Measurements from ENCODE around the gene TAF11L3.
"Not testable (repeated sequence)": the region's sequence is repeated elsewhere in the genome, so short reads cannot be mapped to it uniquely, and the experiment has no call there.

TAF11L3 gene

GRCh38 chr5:17492770-17493169 lies 25.4 kb upstream of the TAF11L3 start:
- Histone ChIP-seq H3K27me3 (ENCODE audit: control insufficient read depth in 5 of 5, insufficient read depth in 4 of 5, low read length in 5 of 5) (no peaks in the 10 kb centered on the region), H3K4me3 (ENCODE audit: low read depth in 1 of 5, low read length in 5 of 5) (no peak overlapping the region), H3K36me3 (ENCODE audit: control insufficient read depth in 5 of 5, insufficient read depth in 5 of 5, low read length in 5 of 5) (no peaks in the 10 kb centered on the region), H3K27ac (ENCODE audit: low read depth, low read length) (no peak overlapping the region), H3K9ac (ENCODE audit: low read length in 5 of 5) (no peak overlapping the region), H3K4me1 (ENCODE audit: control insufficient read depth in 5 of 5, insufficient read depth in 5 of 5, low read length in 5 of 5) (no peaks in the 10 kb centered on the region), H3K9me3 (ENCODE audit: control insufficient read depth in 5 of 5, low read length in 5 of 5) (peaks cover 0 to 6% (median 3%) of the 10 kb centered on the region in 5 donors)

GRCh38 chr5:17497446-17497845 lies 20.7 kb upstream of the TAF11L3 start:
- Histone ChIP-seq H3K9me3 (ENCODE audit: control insufficient read depth in 5 of 5, low read length in 5 of 5) (peaks cover 0 to 6% (median 3%) of the 10 kb centered on the region in 5 donors), H3K36me3 (ENCODE audit: control insufficient read depth in 5 of 5, insufficient read depth in 5 of 5, low read length in 5 of 5) (no peaks in the 10 kb centered on the region), H3K4me1 (ENCODE audit: control insufficient read depth in 5 of 5, insufficient read depth in 5 of 5, low read length in 5 of 5) (no peaks in the 10 kb centered on the region), H3K9ac (ENCODE audit: low read length in 5 of 5) (no peak overlapping the region), H3K4me3 (ENCODE audit: low read depth in 1 of 5, low read length in 5 of 5) (no peak overlapping the region), H3K27me3 (ENCODE audit: control insufficient read depth in 5 of 5, insufficient read depth in 4 of 5, low read length in 5 of 5) (no peaks in the 10 kb centered on the region), H3K27ac (ENCODE audit: low read depth, low read length) (no peak overlapping the region)

GRCh38 chr5:17497931-17498330 lies 20.2 kb upstream of the TAF11L3 start, which contains the start of gene TAF11L2:
Gene TAF11L2 (plus strand): TSS chr5:17498231.
- not testable (repeated sequence) for H3K27me3 ChIP-seq (ENCODE audit: control insufficient read depth in 5 of 5, insufficient read depth in 4 of 5, low read length in 5 of 5); H3K4me1 ChIP-seq (ENCODE audit: control insufficient read depth in 5 of 5, insufficient read depth in 5 of 5, low read length in 5 of 5); H3K27ac ChIP-seq (ENCODE audit: low read depth, low read length); H3K9ac ChIP-seq (ENCODE audit: low read length in 5 of 5); H3K36me3 ChIP-seq (ENCODE audit: control insufficient read depth in 5 of 5, insufficient read depth in 5 of 5, low read length in 5 of 5); H3K9me3 ChIP-seq (ENCODE audit: control insufficient read depth in 5 of 5, low read length in 5 of 5); H3K4me3 ChIP-seq (ENCODE audit: low read depth in 1 of 5, low read length in 5 of 5)

GRCh38 chr5:17511775-17512325 lies 6.3 kb upstream of the TAF11L3 start:
- Histone ChIP-seq H3K9me3 (ENCODE audit: control insufficient read depth in 5 of 5, low read length in 5 of 5) (no peaks in the 10 kb centered on the region), H3K36me3 (ENCODE audit: control insufficient read depth in 5 of 5, insufficient read depth in 5 of 5, low read length in 5 of 5) (no peaks in the 10 kb centered on the region), H3K27me3 (ENCODE audit: control insufficient read depth in 5 of 5, insufficient read depth in 4 of 5, low read length in 5 of 5) (no peaks in the 10 kb centered on the region), H3K9ac (ENCODE audit: low read length in 5 of 5) (no peak overlapping the region), H3K4me3 (ENCODE audit: low read depth in 1 of 5, low read length in 5 of 5) (no peak overlapping the region), H3K27ac (ENCODE audit: low read depth, low read length) (no peak overlapping the region), H3K4me1 (ENCODE audit: control insufficient read depth in 5 of 5, insufficient read depth in 5 of 5, low read length in 5 of 5) (no peaks in the 10 kb centered on the region)

- H3K9ac ChIP-seq (ENCODE audit: low read length in 5 of 5); H3K9me3 ChIP-seq (ENCODE audit: control insufficient read depth in 5 of 5, low read length in 5 of 5); H3K4me3 ChIP-seq (ENCODE audit: low read depth in 1 of 5, low read length in 5 of 5); H3K4me1 ChIP-seq (ENCODE audit: control insufficient read depth in 5 of 5, insufficient read depth in 5 of 5, low read length in 5 of 5); H3K27me3 ChIP-seq (ENCODE audit: control insufficient read depth in 5 of 5, insufficient read depth in 4 of 5, low read length in 5 of 5); H3K27ac ChIP-seq (ENCODE audit: low read depth, low read length); H3K36me3 ChIP-seq (ENCODE audit: control insufficient read depth in 5 of 5, insufficient read depth in 5 of 5, low read length in 5 of 5): not testable (repeated sequence)
Observed at GRCh38 chr5:17517526-17517925, 641 bp upstream of the TAF11L3 start.

GRCh38 chr5:17519508-17519907 lies 1.3 kb downstream of the TAF11L3 start:
- H3K9ac ChIP-seq (ENCODE audit: low read length in 5 of 5); H3K4me1 ChIP-seq (ENCODE audit: control insufficient read depth in 5 of 5, insufficient read depth in 5 of 5, low read length in 5 of 5); H3K27me3 ChIP-seq (ENCODE audit: control insufficient read depth in 5 of 5, insufficient read depth in 4 of 5, low read length in 5 of 5); H3K9me3 ChIP-seq (ENCODE audit: control insufficient read depth in 5 of 5, low read length in 5 of 5); H3K4me3 ChIP-seq (ENCODE audit: low read depth in 1 of 5, low read length in 5 of 5); H3K27ac ChIP-seq (ENCODE audit: low read depth, low read length); H3K36me3 ChIP-seq (ENCODE audit: control insufficient read depth in 5 of 5, insufficient read depth in 5 of 5, low read length in 5 of 5): not testable (repeated sequence)

GRCh38 chr5:17521501-17521900 lies 3.3 kb downstream of the TAF11L3 start, which contains the start of gene TAF11L4:
Gene TAF11L4 (plus strand): TSS chr5:17521801.
- H3K9ac ChIP-seq (ENCODE audit: low read length in 5 of 5); H3K36me3 ChIP-seq (ENCODE audit: control insufficient read depth in 5 of 5, insufficient read depth in 5 of 5, low read length in 5 of 5); H3K4me3 ChIP-seq (ENCODE audit: low read depth in 1 of 5, low read length in 5 of 5); H3K4me1 ChIP-seq (ENCODE audit: control insufficient read depth in 5 of 5, insufficient read depth in 5 of 5, low read length in 5 of 5); H3K9me3 ChIP-seq (ENCODE audit: control insufficient read depth in 5 of 5, low read length in 5 of 5); H3K27ac ChIP-seq (ENCODE audit: low read depth, low read length); H3K27me3 ChIP-seq (ENCODE audit: control insufficient read depth in 5 of 5, insufficient read depth in 4 of 5, low read length in 5 of 5): not testable (repeated sequence)

- not testable (repeated sequence) for H3K27ac ChIP-seq (ENCODE audit: low read depth, low read length); H3K9me3 ChIP-seq (ENCODE audit: control insufficient read depth in 5 of 5, low read length in 5 of 5); H3K9ac ChIP-seq (ENCODE audit: low read length in 5 of 5); H3K4me3 ChIP-seq (ENCODE audit: low read depth in 1 of 5, low read length in 5 of 5); H3K4me1 ChIP-seq (ENCODE audit: control insufficient read depth in 5 of 5, insufficient read depth in 5 of 5, low read length in 5 of 5); H3K27me3 ChIP-seq (ENCODE audit: control insufficient read depth in 5 of 5, insufficient read depth in 4 of 5, low read length in 5 of 5); H3K36me3 ChIP-seq (ENCODE audit: control insufficient read depth in 5 of 5, insufficient read depth in 5 of 5, low read length in 5 of 5)
Observed at GRCh38 chr5:17524935-17525334, 6.8 kb downstream of the TAF11L3 start, which contains the start of gene TAF11L5. Gene TAF11L5 (plus strand): TSS chr5:17525235.

GRCh38 chr5:17526504-17526903 lies 8.3 kb downstream of the TAF11L3 start:
- not testable (repeated sequence) for H3K27ac ChIP-seq (ENCODE audit: low read depth, low read length); H3K4me1 ChIP-seq (ENCODE audit: control insufficient read depth in 5 of 5, insufficient read depth in 5 of 5, low read length in 5 of 5); H3K36me3 ChIP-seq (ENCODE audit: control insufficient read depth in 5 of 5, insufficient read depth in 5 of 5, low read length in 5 of 5); H3K27me3 ChIP-seq (ENCODE audit: control insufficient read depth in 5 of 5, insufficient read depth in 4 of 5, low read length in 5 of 5); H3K9me3 ChIP-seq (ENCODE audit: control insufficient read depth in 5 of 5, low read length in 5 of 5); H3K4me3 ChIP-seq (ENCODE audit: low read depth in 1 of 5, low read length in 5 of 5); H3K9ac ChIP-seq (ENCODE audit: low read length in 5 of 5)

GRCh38 chr5:17528369-17528768 lies 10.2 kb downstream of the TAF11L3 start, which contains the start of gene TAF11L6:
Gene TAF11L6 (plus strand): TSS chr5:17528669.
- H3K36me3 ChIP-seq (ENCODE audit: control insufficient read depth in 5 of 5, insufficient read depth in 5 of 5, low read length in 5 of 5); H3K4me3 ChIP-seq (ENCODE audit: low read depth in 1 of 5, low read length in 5 of 5): not testable (repeated sequence)

More at GRCh38 chr5:17528369-17528768, 10.2 kb downstream of the TAF11L3 start, which contains the start of gene TAF11L6:
- not testable (repeated sequence) for H3K27ac ChIP-seq (ENCODE audit: low read depth, low read length); H3K27me3 ChIP-seq (ENCODE audit: control insufficient read depth in 5 of 5, insufficient read depth in 4 of 5, low read length in 5 of 5); H3K4me1 ChIP-seq (ENCODE audit: control insufficient read depth in 5 of 5, insufficient read depth in 5 of 5, low read length in 5 of 5); H3K9me3 ChIP-seq (ENCODE audit: control insufficient read depth in 5 of 5, low read length in 5 of 5); H3K9ac ChIP-seq (ENCODE audit: low read length in 5 of 5)

All from subcutaneous abdominal adipose tissue (tissue), 5 donors.